Mononuclear cell (primary cell): ENCODE measurements around the gene ARV1. TPM values are rescaled to one million over a fixed set of nuclear protein-coding genes. Genes with fewer than 3 reads are reported as not detected.
"Not testable (repeated sequence)": the region's sequence is repeated elsewhere in the genome, so short reads cannot be mapped to it uniquely, and the experiment has no call there.

Experiments
- H3K27me3 ChIP-seq: 2 replicates; pipeline ENCODE4 v1.6.0; 2011; ENCODE audit warnings: low read length, control low read depth; ENCODE audit not compliant: insufficient read depth
- H3K4me1 ChIP-seq: 2 replicates; pipeline ENCODE4 v1.5.1; 2011; ENCODE audit warnings: mild to moderate bottlenecking, low read length, control low read depth; ENCODE audit not compliant: insufficient read depth
- H3K4me3 ChIP-seq: 2 replicates; pipeline ENCODE4 v1.5.1; 2011; ENCODE audit warnings: mild to moderate bottlenecking, low read length, moderate library complexity
- H3K9me3 ChIP-seq: 2 replicates; pipeline ENCODE4 v1.5.1; 2011; ENCODE audit warnings: low read depth, mild to moderate bottlenecking, control low read depth, low read length
- total RNA-seq: library from RNA; depleted of rRNA; stranded (reverse); fragments of >200 nt; gene quantifications from one replicate; pipeline ENCODE4 v1.2.3, GENCODE V29; 2012

The ARV1 gene
- total RNA-seq, 1 donor: 2.3 TPM

- Histone ChIP-seq H3K27me3 (no peaks in the 10 kb centered on the region), H3K4me3 (no peak overlapping the region), H3K4me1 (peaks cover 21% of the 10 kb centered on the region), H3K9me3 (no peaks in the 10 kb centered on the region)
These were observed 42.7 kb downstream of the ARV1 start for GRCh38 chr1:231021540-231022031.

- not testable (repeated sequence) for H3K4me3 ChIP-seq, H3K27me3 ChIP-seq, H3K9me3 ChIP-seq
- peaks cover 21% of the 10 kb centered on the region for H3K4me1 ChIP-seq
These were observed 43.6 kb downstream of the ARV1 start for GRCh38 chr1:231022543-231022942.

GRCh38 chr1:231023150-231023549 lies 44.3 kb downstream of the ARV1 start:
- Histone ChIP-seq H3K4me3 (no peak overlapping the region), H3K4me1 (peaks cover 21% of the 10 kb centered on the region), H3K27me3 (no peaks in the 10 kb centered on the region), H3K9me3 (no peaks in the 10 kb centered on the region)

GRCh38 chr1:231026576-231026975 lies 47.7 kb downstream of the ARV1 start:
- peaks cover 8% of the 10 kb centered on the region for H3K4me1 ChIP-seq
- no peak overlapping the region for H3K4me3 ChIP-seq
- no peaks in the 10 kb centered on the region for H3K9me3 ChIP-seq
- H3K27me3 ChIP-seq: no peaks in the 10 kb centered on the region

- no peaks in the 10 kb centered on the region for H3K9me3 ChIP-seq
- H3K27me3 ChIP-seq: no peaks in the 10 kb centered on the region
- H3K4me1 ChIP-seq: peaks cover 8% of the 10 kb centered on the region
- H3K4me3 ChIP-seq: no peak overlapping the region
These were observed 48.4 kb downstream of the ARV1 start for GRCh38 chr1:231027136-231027925.

GRCh38 chr1:231027971-231028370 lies 49.1 kb downstream of the ARV1 start:
- no peaks in the 10 kb centered on the region for H3K27me3 ChIP-seq
- H3K4me3 ChIP-seq: no peak overlapping the region
- peaks cover 8% of the 10 kb centered on the region for H3K4me1 ChIP-seq
- H3K9me3 ChIP-seq: no peaks in the 10 kb centered on the region

- no peaks in the 10 kb centered on the region for H3K27me3 ChIP-seq
- H3K4me1 ChIP-seq: peaks cover 11% of the 10 kb centered on the region
- H3K4me3 ChIP-seq: no peak overlapping the region
- H3K9me3 ChIP-seq: no peaks in the 10 kb centered on the region
These were observed 49.8 kb downstream of the ARV1 start for GRCh38 chr1:231028682-231029081.

GRCh38 chr1:231029247-231029646 lies 50.4 kb downstream of the ARV1 start:
- H3K4me3 ChIP-seq, H3K9me3 ChIP-seq, H3K27me3 ChIP-seq: not testable (repeated sequence)
- peaks cover 11% of the 10 kb centered on the region for H3K4me1 ChIP-seq

GRCh38 chr1:231029841-231030240 lies 50.9 kb downstream of the ARV1 start:
- Histone ChIP-seq H3K9me3 (no peaks in the 10 kb centered on the region), H3K4me1 (peaks cover 11% of the 10 kb centered on the region), H3K4me3 (no peak overlapping the region), H3K27me3 (no peaks in the 10 kb centered on the region)

GRCh38 chr1:231032963-231033362 lies 54.1 kb downstream of the ARV1 start:
- Histone ChIP-seq H3K4me3 (no peak overlapping the region), H3K27me3 (peaks cover under 1% of the 10 kb centered on the region), H3K4me1 (peaks cover 37% of the 10 kb centered on the region), H3K9me3 (no peaks in the 10 kb centered on the region)

- peaks cover 38% of the 10 kb centered on the region for H3K4me1 ChIP-seq
These were observed 56.9 kb downstream of the ARV1 start for GRCh38 chr1:231035799-231036198.

GRCh38 chr1:231036416-231036815 lies 57.5 kb downstream of the ARV1 start:
- Histone ChIP-seq H3K9me3 (no peaks in the 10 kb centered on the region), H3K27me3 (peaks cover 14% of the 10 kb centered on the region), H3K4me1 (peaks cover 44% of the 10 kb centered on the region), H3K4me3 (no peak overlapping the region)

More at GRCh38 chr1:231035799-231036198, 56.9 kb downstream of the ARV1 start:
- Histone ChIP-seq H3K9me3 (no peaks in the 10 kb centered on the region), H3K4me3 (no peak overlapping the region), H3K27me3 (peaks cover 10% of the 10 kb centered on the region)

- Histone ChIP-seq H3K27me3 (peaks cover 14% of the 10 kb centered on the region), H3K4me1 (peaks cover 44% of the 10 kb centered on the region), H3K9me3 (no peaks in the 10 kb centered on the region), H3K4me3 (no peak overlapping the region)
These were observed 59.0 kb downstream of the ARV1 start for GRCh38 chr1:231037585-231038517.

GRCh38 chr1:231039161-231040018 lies 60.5 kb downstream of the ARV1 start:
- peaks cover 3% of the 10 kb centered on the region for H3K9me3 ChIP-seq
- peak overlapping the region; percentile 54 for H3K4me3 ChIP-seq
- peaks cover 40% of the 10 kb centered on the region for H3K4me1 ChIP-seq
- peaks cover 14% of the 10 kb centered on the region for H3K27me3 ChIP-seq
